ENCODE data around the gene PHF21B. TPM values are rescaled to one million over a fixed set of nuclear protein-coding genes. Genes with fewer than 3 reads are reported as not detected.
"Not testable (repeated sequence)": the region's sequence is repeated elsewhere in the genome, so short reads cannot be mapped to it uniquely, and the experiment has no call there.

Gene PHF21B
- total RNA-seq, 2 donors from 2014 or later, result 0.07 TPM; not detected in 1

DNA sequence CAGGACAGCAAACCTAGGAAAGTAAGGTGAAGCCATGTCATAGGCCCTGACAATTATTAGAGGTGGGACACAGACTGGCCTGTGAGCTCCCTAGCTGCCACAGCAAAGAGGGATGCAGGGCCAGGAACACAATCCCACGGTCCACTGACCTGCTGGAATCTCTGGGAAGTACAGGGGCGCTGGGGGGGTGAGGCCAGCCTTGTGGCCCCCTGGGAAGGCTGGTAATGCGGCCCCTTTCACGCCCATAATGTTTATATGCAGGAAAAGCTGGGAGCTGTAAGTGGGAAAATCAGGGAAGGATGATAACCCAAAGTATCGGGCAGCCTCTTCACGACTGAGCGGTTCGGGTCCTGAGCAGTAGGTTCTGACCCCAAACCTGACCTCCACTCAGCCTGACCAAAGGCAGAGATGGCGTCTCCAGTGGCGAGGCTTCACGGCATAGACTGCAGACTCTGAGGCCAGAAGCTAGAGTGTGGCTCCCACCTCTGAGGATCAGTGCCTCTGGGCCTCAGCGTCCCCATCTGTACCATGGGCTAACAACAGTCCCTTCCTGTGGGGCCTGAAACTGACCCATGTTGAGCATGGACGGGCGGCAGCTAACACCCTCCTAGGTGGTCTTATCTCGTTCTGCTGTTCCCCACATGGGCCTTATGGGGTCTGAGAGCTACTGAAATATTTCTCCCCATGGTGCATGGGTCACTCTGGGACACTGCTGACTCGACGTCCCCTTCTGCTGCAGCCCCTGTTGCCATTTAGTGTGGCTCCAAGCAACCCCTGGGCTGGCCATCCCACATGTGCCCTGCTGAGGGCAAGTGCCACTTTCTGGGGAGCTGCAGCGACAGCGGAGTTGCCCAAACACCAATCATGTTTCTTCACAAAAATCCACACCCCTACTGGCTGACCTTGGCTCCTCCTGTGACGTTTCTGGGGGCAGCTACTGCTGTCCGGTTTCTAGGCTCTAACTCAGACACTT, 101.8 kb downstream of the PHF21B start:
- peaks cover 1 to 14% of the 10 kb centered on the region in 2 donors for H3K36me3 Mint-ChIP-seq
- no peak for ATAC-seq
- no peak for DNase-seq (ENCODE audit: low spot score in 2 of 2)
- H3K9me3 Mint-ChIP-seq, result peaks cover 11 to 22% of the 10 kb centered on the region in 2 donors
- H3K27ac Mint-ChIP-seq, result no peak overlapping the region

- Mint-ChIP-seq H3K9me3 (peaks cover 10 to 25% of the 10 kb centered on the region in 2 donors), H3K27ac (no peak overlapping the region)
Observed at GRCh38 chr22:44906999-44907644, 102.7 kb downstream of the PHF21B start.

GRCh38 chr22:44906248-44906936, 103.4 kb downstream of the PHF21B start:
- Mint-ChIP-seq H3K27ac (no peak overlapping the region), H3K36me3 (peaks cover 6 to 7% of the 10 kb centered on the region in 2 donors), H3K9me3 (peaks cover 17 to 20% of the 10 kb centered on the region in 2 donors)
- DNase-seq (ENCODE audit: low spot score in 2 of 2) (no peak), ATAC-seq (no peak)

More at GRCh38 chr22:44906999-44907644, 102.7 kb downstream of the PHF21B start:
- H3K36me3 Mint-ChIP-seq, result peaks cover 6 to 13% of the 10 kb centered on the region in 2 donors
- ATAC-seq (no peak), DNase-seq (ENCODE audit: low spot score in 2 of 2) (no peak)

- not testable (repeated sequence) for ATAC-seq; H3K9me3 Mint-ChIP-seq; H3K36me3 Mint-ChIP-seq; DNase-seq (ENCODE audit: low spot score in 2 of 2); H3K27ac Mint-ChIP-seq
Observed at GRCh38 chr22:44904492-44905152, 105.2 kb downstream of the PHF21B start.

DNA sequence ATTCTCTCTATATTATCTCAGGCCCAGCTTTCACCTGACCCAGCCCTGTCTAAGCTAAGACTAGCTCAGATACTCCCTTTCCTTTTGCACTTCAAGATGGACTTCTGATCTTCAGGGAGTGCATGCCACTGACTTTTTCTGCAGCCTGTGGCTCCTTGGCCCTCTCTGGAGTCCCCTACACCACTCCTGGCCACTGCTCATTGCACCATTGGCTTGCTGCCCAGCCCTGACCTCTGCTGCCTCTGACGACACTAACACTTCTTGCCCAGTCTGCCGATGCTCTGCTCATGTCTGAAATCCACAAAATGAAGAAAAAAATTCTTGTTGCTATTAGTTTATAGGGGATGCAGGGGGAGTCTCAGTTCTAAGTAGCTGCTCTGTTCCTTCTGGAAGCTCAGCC, 106.6 kb downstream of the PHF21B start:
- H3K9me3 Mint-ChIP-seq; H3K27ac Mint-ChIP-seq; ATAC-seq; DNase-seq (ENCODE audit: low spot score in 2 of 2); H3K36me3 Mint-ChIP-seq: not testable (repeated sequence)

- no peak for ATAC-seq
- Mint-ChIP-seq H3K9me3 (peaks cover 9 to 10% of the 10 kb centered on the region in 2 donors), H3K27ac (no peak overlapping the region), H3K36me3 (peaks cover 0 to 6% of the 10 kb centered on the region in 2 donors)
- DNase-seq (ENCODE audit: low spot score in 2 of 2), result no peak
Observed at GRCh38 chr22:44901301-44901700, 108.5 kb downstream of the PHF21B start.

- Mint-ChIP-seq H3K27ac (no peak overlapping the region), H3K9me3 (peaks cover 9 to 10% of the 10 kb centered on the region in 2 donors), H3K36me3 (peaks cover 0 to 6% of the 10 kb centered on the region in 2 donors)
- peak in 1 of 2 donors; percentile 4 for DNase-seq (ENCODE audit: low spot score in 2 of 2)
- ATAC-seq, result no peak
Observed at GRCh38 chr22:44898236-44898635, 111.6 kb downstream of the PHF21B start.

- Mint-ChIP-seq H3K27ac (no peak overlapping the region), H3K36me3 (no peaks in the 10 kb centered on the region), H3K9me3 (no peaks in the 10 kb centered on the region)
- ATAC-seq (no peak), DNase-seq (ENCODE audit: low spot score in 2 of 2) (peak in 1 of 2 donors; percentile 4)
Observed at GRCh38 chr22:44895296-44896055, 114.3 kb downstream of the PHF21B start.

GRCh38 chr22:44894782-44895181, 115.0 kb downstream of the PHF21B start:
- peak overlapping the region in 1 of 2 donors; percentile 68 for H3K27ac Mint-ChIP-seq
- no peak for ATAC-seq
- no peaks in the 10 kb centered on the region for H3K36me3 Mint-ChIP-seq
- no peaks in the 10 kb centered on the region for H3K9me3 Mint-ChIP-seq
- DNase-seq (ENCODE audit: low spot score in 2 of 2), result peak in 1 of 2 donors; percentile 44

GRCh38 chr22:44894321-44894720, 115.5 kb downstream of the PHF21B start:
- ATAC-seq (no peak), DNase-seq (ENCODE audit: low spot score in 2 of 2) (peak in 1 of 2 donors; percentile 11)
- H3K9me3 Mint-ChIP-seq, result no peaks in the 10 kb centered on the region
- H3K27ac Mint-ChIP-seq, result no peak overlapping the region
- no peaks in the 10 kb centered on the region for H3K36me3 Mint-ChIP-seq

- DNase-seq (ENCODE audit: low spot score in 2 of 2) (no peak), ATAC-seq (no peak)
- no peaks in the 10 kb centered on the region for H3K36me3 Mint-ChIP-seq
- H3K9me3 Mint-ChIP-seq, result no peaks in the 10 kb centered on the region
- no peak overlapping the region for H3K27ac Mint-ChIP-seq
Observed at GRCh38 chr22:44893731-44894080, 116.1 kb downstream of the PHF21B start.

- no peak overlapping the region for H3K27ac Mint-ChIP-seq
- DNase-seq (ENCODE audit: low spot score in 2 of 2) (peak in 1 of 2 donors; percentile 34), ATAC-seq (no peak)
- H3K36me3 Mint-ChIP-seq, result no peaks in the 10 kb centered on the region
- no peaks in the 10 kb centered on the region for H3K9me3 Mint-ChIP-seq
Observed at GRCh38 chr22:44892803-44893730, 116.7 kb downstream of the PHF21B start.

DNA sequence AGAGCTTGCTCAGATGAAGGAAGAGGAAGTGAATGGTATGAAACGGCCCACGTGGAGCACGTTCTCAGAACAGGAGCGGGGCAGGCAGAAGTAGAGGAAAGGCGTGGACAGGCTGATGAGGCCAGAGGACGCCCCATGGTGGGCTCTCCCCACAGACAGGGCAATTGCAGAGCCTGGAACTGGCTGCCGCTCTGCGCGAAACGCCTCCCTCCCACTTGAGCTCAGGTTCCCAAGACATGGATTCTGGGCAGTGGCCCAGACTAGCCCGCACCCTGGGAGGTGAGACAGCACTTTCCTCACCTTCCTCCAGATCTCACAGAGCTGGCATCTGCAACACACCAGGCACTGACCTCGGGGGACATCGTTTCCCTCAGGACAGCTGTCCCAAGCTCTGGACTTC, 117.6 kb downstream of the PHF21B start:
- no peak for ATAC-seq
- peak in 1 of 2 donors; percentile 34 for DNase-seq (ENCODE audit: low spot score in 2 of 2)
- Mint-ChIP-seq H3K27ac (peak overlapping the region in 1 of 2 donors; percentile 50), H3K9me3 (no peaks in the 10 kb centered on the region), H3K36me3 (no peaks in the 10 kb centered on the region)

DNA sequence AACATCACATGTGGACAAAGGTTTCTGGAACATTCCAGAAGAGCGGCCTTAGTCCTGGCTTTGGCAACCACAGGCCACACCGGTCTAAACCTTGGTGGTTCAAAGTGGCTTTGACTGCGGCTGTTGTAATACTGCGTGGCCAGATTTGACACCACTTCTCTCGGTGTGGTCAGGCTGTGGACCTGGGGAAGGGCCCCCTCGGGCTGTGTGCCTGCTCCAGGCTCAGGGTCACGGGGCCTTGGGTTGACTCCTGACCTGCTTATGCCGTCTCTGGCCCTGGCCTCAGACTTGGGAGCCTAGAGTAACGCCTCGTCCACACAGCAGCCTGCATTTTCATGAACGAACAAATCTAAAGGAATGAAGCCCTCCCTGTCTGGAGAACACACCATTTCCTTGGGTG, 118.0 kb downstream of the PHF21B start:
- H3K36me3 Mint-ChIP-seq, result no peaks in the 10 kb centered on the region
- ATAC-seq, result no peak

GRCh38 chr22:44891293-44891747, 118.5 kb downstream of the PHF21B start:
- no peaks in the 10 kb centered on the region for H3K36me3 Mint-ChIP-seq

More for the DNA sequence above, 118.0 kb downstream of the PHF21B start:
- Mint-ChIP-seq H3K9me3 (no peaks in the 10 kb centered on the region), H3K27ac (peak overlapping the region in 1 of 2 donors; percentile 9)
- DNase-seq (ENCODE audit: low spot score in 2 of 2), result no peak

More at GRCh38 chr22:44891293-44891747, 118.5 kb downstream of the PHF21B start:
- H3K9me3 Mint-ChIP-seq, result no peaks in the 10 kb centered on the region
- ATAC-seq (no peak), DNase-seq (ENCODE audit: low spot score in 2 of 2) (no peak)
- peak overlapping the region in 1 of 2 donors; percentile 9 for H3K27ac Mint-ChIP-seq
